ENCODE results near the gene SPPL2A. TPM values are rescaled to one million over a fixed set of nuclear protein-coding genes. Genes with fewer than 3 reads are reported as not detected.

The SPPL2A gene
- total and polyA plus RNA-seq, 2 of the 13 experiments (the other 11 are each of a cell fraction or from before 2014, with no cell fraction given), result 80.5 to 105 TPM

- no peaks in the 10 kb centered on the region for H3K9me3 ChIP-seq (ENCODE audit: low read length)
- no peaks in the 10 kb centered on the region for H3K36me3 ChIP-seq (replicated peaks in 1 of 2; ENCODE audit: control insufficient read depth in 1 of 2, insufficient read depth in 2 of 2, low read length in 2 of 2)
- ChIA-PET POLR2A (no interaction called here), CTCF (ENCODE audit: low intra/inter-chr PET ratio, low total read pairs) (no interaction called here)
- BruUV-seq (replicated peaks), result no TSS peak
- no peaks in the 10 kb centered on the region for H4K20me1 ChIP-seq (ENCODE audit: insufficient read depth, low read length)
- FAIRE-seq (no peak), ATAC-seq (peak; percentile 43; the same call in 1 of the 3 replicates), DNase-seq (ENCODE audit: low spot score) (no peak)
- H3K27me3 ChIP-seq (ENCODE audit: control insufficient read depth in 1 of 2, insufficient read depth in 2 of 2, low read length in 2 of 2), result no peaks in the 10 kb centered on the region; a peak in 1 of 5 replicates
- 14% methylated on average over 1 of the region's 1 CpG for WGBS (ENCODE audit: low lambda C conversion rate)
- in situ Hi-C loops (cut with HindIII; ENCODE audit: extremely low pct_ligation_motif_present, low pct_unique_long_range_greater_than_20kb) (no loop called here), intact Hi-C loops (cut with micrococcal nuclease; ENCODE audit: unreplicated experiment) (no loop called here)
- no peak overlapping the region for H3K4me2 ChIP-seq (ENCODE audit: low read depth, low read length)
- no peak overlapping the region for H3K4me3 ChIP-seq (replicated peaks in 1 of 3; ENCODE audit: insufficient read depth in 1 of 3, low read depth in 2 of 3, low read length in 3 of 3)
- no peak overlapping the region for H2AFZ ChIP-seq (ENCODE audit: low read length)
- no peaks in the 10 kb centered on the region for H3K79me2 ChIP-seq (ENCODE audit: insufficient read depth, low read length)
- H3K27ac ChIP-seq (ENCODE audit: extremely low read length, insufficient read depth, low read length), result no peak overlapping the region
- no peak overlapping the region for H3K9ac ChIP-seq (ENCODE audit: insufficient read depth, low read depth, low read length)
- TF ChIP-seq ELK4 (CRISPR knock-in tag; IDR thresholded peaks at IDR 0.05; ENCODE audit: borderline replicate concordance) (no peak), HNF4A (CRISPR knock-in tag; IDR thresholded peaks at IDR 0.05) (0 out of 2 replicates have a peak, but pooled peaks have one; percentile 14)
- peaks cover 20% of the 10 kb centered on the region for H3K4me1 ChIP-seq (ENCODE audit: insufficient read depth, low read length)
These were observed 35.2 kb upstream of the SPPL2A start for GRCh38 chr15:50800715-50801114.

GRCh38 chr15:50798684-50799083, 33.2 kb upstream of the SPPL2A start:
- ChIA-PET CTCF (ENCODE audit: low intra/inter-chr PET ratio, low total read pairs) (no interaction called here), POLR2A (no interaction called here)
- Histone ChIP-seq H3K27me3 (ENCODE audit: control insufficient read depth in 1 of 2, insufficient read depth in 2 of 2, low read length in 2 of 2) (no peaks in the 10 kb centered on the region), H3K79me2 (ENCODE audit: insufficient read depth, low read length) (no peaks in the 10 kb centered on the region), H3K9ac (ENCODE audit: insufficient read depth, low read depth, low read length) (no peak overlapping the region), H3K4me1 (ENCODE audit: insufficient read depth, low read length) (peaks cover 28% of the 10 kb centered on the region), H3K9me3 (ENCODE audit: low read length) (no peaks in the 10 kb centered on the region), H2AFZ (ENCODE audit: low read length) (no peak overlapping the region), H4K20me1 (ENCODE audit: insufficient read depth, low read length) (no peaks in the 10 kb centered on the region), H3K4me2 (ENCODE audit: low read depth, low read length) (no peak overlapping the region), H3K4me3 (replicated peaks in 1 of 3; ENCODE audit: insufficient read depth in 1 of 3, low read depth in 2 of 3, low read length in 3 of 3) (no peak overlapping the region), H3K27ac (ENCODE audit: extremely low read length, insufficient read depth, low read length) (no peak overlapping the region), H3K36me3 (replicated peaks in 1 of 2; ENCODE audit: control insufficient read depth in 1 of 2, insufficient read depth in 2 of 2, low read length in 2 of 2) (no peaks in the 10 kb centered on the region)
- no peak for ATAC-seq
- no TSS peak for BruUV-seq (replicated peaks)
- FAIRE-seq, result no peak
- intact Hi-C loops (cut with micrococcal nuclease; ENCODE audit: unreplicated experiment) (no loop called here), in situ Hi-C loops (cut with HindIII; ENCODE audit: extremely low pct_ligation_motif_present, low pct_unique_long_range_greater_than_20kb) (no loop called here)
- no peak for TF ChIP-seq TEF (CRISPR knock-in tag; IDR thresholded peaks at IDR 0.05)
- peak; percentile 32; the same call in 1 of the 2 replicates for TF ChIP-seq FOSL2 (CRISPR knock-in tag; IDR thresholded peaks at IDR 0.05)
- no peak for DNase-seq (ENCODE audit: low spot score)
- 34% methylated on average over 3 of the region's 3 CpGs for WGBS (ENCODE audit: low lambda C conversion rate)

All from HepG2 (cell line).